SU-DHL-6 (cell line): ENCODE data around the gene TRIM7.

Experiments
- CTCF ChIP-seq: fragments of 200-600 bp; sonication (generic); IDR thresholded peaks from one replicate; pipeline ENCODE4 v1.5.1; 2017; ENCODE audit warnings: antibody characterized with exemption, mild to moderate bottlenecking, low read length, moderate library complexity; ENCODE audit not compliant: insufficient read depth, poor library complexity, severe bottlenecking
- EZH2phosphoT487 ChIP-seq: fragments of 200-600 bp; sonication (generic), shearing (Covaris generic); conservative IDR thresholded peaks from 2 replicates; pipeline ENCODE4 v1.6.1; 2018; ENCODE audit warnings: mild to moderate bottlenecking, antibody characterized with exemption, low read length, moderate library complexity, mixed read lengths

GRCh38 chr5:181203093-181203711 lies 1.8 kb downstream of the TRIM7 start:
- TF ChIP-seq CTCF (no peak), EZH2phosphoT487 (no peak)
